Stimulated activated CD8-positive, alpha-beta memory T cell treated with anti-CD3 and anti-CD28 coated beads, Interleukin-4, amount 100 ng/mL, for 1 hour (primary cell): ENCODE measurements around the gene ANO2.

Experiments
- DNase-seq, 2 donors: peaks; one replicate each; pipeline ENCODE4 v3.0.0-alpha.2; 2020; ENCODE audit warnings: low read depth in 2 of 2, low spot score in 1 of 2

ANO2 gene

GRCh38 chr12:5783289-5783920 lies 161.7 kb downstream of the ANO2 start:
- no peak for DNase-seq

DNA sequence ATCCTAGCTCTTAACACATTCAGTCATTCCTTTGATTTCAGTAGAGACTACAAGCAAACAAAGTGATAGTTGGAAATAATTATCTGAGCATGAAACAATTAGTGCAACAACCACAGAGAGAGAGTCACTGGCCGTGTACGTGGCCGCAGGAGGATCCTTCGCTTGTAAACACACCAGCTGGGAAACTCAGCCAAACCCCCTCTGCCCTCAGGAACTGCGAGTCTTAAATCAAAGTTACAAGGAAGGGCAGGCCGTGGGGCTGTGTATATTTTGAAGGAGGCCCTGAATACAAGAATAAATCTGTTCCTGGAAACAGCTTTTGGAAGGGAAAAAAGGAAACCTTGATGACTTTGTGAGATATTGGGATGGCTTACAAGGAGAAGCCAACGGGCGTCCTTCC lies 164.5 kb downstream of the ANO2 start:
- DNase-seq: no peak

DNA sequence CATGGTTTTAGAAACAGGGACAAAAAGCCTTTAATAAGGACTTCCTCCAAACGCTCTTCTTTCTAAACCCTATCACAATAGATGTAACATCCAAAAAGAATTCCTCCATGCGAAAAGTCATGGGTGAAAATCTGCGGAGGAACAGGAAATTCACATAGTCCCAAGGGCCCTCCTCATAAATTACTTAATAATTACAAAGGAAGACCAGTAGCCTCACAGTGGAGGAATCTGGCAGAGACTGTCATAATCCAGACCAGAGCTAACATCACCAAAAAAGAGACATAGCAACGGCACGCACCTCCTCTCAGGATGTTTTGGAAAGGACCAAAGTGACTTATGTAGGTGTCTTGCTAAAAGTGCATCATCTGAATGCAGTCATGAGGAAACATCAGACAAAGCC lies 165.7 kb downstream of the ANO2 start:
- DNase-seq: no peak

- no peak for DNase-seq
Observed at GRCh38 chr12:5778821-5779220, 166.2 kb downstream of the ANO2 start.

DNA sequence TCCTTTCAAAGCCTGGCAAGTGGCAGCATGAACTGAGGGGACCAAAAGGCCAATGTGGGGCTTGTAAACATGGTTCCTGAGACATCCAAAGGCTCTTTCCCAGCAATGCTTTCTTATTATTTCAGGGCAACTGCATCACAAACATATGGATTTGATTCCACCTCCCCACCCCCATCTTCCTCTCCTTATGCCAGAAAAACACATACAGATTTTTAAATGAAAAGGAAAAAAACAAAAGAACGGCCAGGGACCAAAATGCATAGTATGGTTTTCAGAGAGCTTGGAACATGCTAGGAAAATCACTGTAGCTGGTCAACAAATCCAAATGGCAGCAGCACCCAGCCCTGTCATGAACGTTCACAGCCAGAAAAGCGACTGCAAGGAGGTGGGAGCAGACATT lies 167.6 kb downstream of the ANO2 start:
- DNase-seq: no peak

- no peak for DNase-seq
Observed at GRCh38 chr12:5776091-5776490, 169.0 kb downstream of the ANO2 start.

DNA sequence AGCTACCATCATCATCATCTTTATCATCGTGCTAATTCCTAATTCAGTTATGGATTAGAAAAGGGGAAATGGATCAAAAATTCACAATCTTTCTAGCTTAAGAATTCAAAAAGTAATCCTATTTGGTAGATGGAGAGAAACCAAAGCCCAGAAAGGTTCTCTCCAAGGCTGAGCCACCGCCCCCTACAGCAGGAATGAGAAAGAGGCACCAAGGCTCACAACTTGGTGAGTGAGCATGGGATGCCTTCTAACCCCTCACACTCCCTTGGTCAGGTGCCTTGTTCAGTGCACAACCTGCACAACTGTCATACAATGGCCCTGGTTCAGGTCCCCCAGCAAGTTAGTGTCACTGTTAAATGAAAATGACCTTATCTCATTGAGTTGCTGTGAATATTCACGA lies 171.5 kb downstream of the ANO2 start:
- DNase-seq: no peak

DNA sequence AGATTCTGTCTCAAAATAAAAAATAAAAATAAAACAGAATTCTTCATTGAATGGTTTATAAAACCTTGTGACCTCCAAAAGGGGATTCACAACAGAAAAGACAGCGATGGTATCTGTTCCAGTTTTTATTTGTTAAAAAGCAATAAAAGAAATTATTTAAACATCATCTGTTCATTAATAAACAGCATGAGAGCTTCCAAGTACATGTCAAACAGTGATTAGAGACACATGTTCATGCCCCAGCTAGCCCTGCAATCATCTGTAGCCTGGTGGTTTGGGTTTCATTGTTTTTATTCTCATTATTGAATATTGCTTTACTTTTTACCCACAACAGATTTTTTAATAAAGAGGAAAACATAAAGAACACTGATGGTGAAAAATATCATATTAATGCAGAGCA lies 173.3 kb downstream of the ANO2 start:
- DNase-seq: no peak

GRCh38 chr12:5770727-5771126 lies 174.3 kb downstream of the ANO2 start:
- DNase-seq: no peak

- DNase-seq: no peak
Observed at GRCh38 chr12:5768581-5769196, 176.4 kb downstream of the ANO2 start.

DNA sequence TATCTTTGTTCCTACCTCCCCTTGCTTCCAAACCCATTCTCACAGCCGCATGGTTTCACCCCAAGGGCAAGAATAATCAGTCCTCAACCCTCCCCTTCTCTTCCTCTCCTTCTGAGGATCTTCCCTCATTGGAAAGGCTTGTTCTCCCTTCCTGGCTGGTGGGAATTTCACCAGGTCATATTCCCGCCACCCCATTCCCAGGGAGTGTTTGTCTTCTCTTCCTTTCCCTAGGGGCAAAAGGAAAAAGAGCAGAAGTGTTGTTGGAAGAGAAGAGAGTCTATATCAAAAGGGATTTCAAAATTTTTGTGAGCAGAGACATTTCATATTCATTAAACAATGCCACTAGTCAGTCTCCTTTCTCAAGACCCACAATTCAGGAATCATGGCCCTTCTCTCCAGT lies 176.9 kb downstream of the ANO2 start:
- DNase-seq: no peak

DNA sequence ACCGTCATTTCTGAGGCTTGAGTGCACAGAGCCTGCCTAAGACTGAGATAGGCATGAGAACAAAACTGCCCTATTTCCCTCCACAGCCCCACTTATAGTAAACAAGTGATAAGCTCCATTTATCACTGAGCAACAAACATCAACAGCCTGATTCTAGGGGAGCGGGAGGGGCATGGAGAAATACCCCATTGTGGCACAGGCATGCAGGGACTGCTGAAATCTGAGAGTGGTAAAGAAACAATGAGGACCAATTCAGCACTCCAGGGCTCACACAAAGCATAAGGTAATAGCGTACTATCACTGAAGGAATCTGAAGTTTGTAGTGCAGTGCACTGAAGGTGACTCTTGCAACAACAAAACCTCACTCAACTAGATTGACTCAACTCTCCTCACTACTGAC lies 186.7 kb downstream of the ANO2 start:
- no peak for DNase-seq

- no peak for DNase-seq
Observed at GRCh38 chr12:5756338-5756842, 188.7 kb downstream of the ANO2 start.

GRCh38 chr12:5748027-5748426 lies 197.0 kb downstream of the ANO2 start:
- no peak for DNase-seq

DNA sequence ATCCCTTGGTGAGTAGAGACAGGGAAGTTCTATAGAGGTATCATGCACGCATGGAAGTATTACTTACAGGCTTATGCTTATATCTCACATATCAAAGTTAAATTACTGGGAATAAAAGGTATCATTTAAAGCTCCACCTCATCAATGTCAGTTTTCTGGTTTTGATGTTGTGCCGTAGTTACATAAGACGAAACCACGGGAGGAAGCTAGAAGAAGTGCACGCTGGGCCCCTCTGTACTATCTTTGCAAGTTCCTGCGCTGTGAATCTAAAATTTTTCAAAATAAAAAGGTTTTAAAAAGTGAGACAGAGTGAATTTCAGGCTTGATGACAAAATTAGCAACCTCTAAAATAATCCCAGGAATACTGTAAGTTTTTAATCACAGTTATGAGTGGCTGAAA lies 198.1 kb downstream of the ANO2 start:
- DNase-seq: no peak

GRCh38 chr12:5746036-5746908 lies 198.8 kb downstream of the ANO2 start:
- DNase-seq: no peak

DNA sequence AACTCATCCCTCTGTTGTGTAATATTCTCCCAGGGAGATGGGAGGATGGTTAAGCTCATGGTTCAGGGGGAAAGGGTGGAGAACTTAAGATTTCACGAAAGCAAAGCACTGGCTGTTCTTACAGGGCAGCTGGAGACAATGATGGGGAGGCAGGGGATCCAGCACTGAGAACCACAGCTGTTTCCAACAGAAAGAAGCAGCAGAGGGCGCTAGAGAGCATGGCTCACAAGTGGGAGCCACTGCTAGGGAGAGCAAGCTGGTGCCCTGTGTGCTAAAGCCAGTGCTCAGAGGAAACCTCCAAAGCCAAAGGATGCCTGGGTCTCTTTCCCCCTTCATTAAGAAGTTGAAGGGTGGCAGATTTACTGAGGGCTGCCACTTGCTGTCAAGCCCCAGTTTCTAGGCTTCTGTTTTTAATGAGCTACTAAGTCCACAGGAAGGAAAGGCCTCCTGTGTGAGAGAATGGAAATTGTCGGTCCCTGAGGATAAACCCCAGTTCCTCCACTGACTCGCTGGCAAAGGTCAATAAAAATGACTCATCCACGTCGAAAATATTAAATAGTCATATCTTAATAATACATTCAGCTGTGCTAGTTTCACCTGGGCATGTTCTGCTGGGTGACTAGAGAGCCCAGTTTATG lies 199.7 kb downstream of the ANO2 start:
- DNase-seq: peak; percentile 8 to 10

GRCh38 chr12:5742258-5742657 lies 202.8 kb downstream of the ANO2 start:
- no peak for DNase-seq

GRCh38 chr12:5739917-5740316 lies 205.1 kb downstream of the ANO2 start:
- no peak for DNase-seq

DNA sequence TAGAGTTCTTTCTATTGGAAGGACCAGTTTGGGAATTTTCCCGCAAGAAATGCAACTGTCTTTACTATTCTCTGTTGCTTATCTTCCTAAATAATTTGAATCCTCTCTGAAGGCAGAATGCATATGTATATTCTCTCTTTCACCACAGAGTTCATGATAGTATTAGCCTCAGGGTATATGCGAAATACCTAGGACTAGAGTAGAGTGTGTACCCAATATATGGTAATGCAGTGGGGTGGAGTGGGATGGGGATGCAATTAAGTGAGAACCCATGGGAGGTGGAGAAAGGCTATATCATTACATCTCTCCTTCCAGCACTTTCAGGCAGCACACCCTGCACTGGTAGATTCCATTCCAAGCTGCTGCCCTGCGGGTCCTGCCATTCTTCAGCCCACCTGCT lies 207.3 kb downstream of the ANO2 start:
- DNase-seq: no peak

DNA sequence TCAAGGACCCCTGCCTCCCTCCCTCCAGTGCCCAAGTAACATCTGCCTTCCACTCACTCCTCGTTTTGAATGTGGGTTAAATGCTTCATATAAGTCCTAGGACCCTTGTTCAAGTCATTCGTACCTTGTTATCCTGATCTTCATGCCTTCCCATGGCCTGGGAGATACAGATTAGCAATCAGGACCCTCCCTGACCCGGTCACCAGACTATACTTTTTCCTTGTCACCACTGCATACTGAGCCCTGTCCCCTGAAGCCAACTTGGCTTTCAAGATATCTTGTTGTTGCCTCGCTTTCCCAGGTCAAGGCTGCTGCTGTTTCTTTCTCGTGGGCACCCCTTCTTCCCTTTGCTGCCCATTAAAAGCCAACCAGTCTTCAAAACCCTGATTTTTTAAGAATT lies 208.5 kb downstream of the ANO2 start:
- no peak for DNase-seq

DNA sequence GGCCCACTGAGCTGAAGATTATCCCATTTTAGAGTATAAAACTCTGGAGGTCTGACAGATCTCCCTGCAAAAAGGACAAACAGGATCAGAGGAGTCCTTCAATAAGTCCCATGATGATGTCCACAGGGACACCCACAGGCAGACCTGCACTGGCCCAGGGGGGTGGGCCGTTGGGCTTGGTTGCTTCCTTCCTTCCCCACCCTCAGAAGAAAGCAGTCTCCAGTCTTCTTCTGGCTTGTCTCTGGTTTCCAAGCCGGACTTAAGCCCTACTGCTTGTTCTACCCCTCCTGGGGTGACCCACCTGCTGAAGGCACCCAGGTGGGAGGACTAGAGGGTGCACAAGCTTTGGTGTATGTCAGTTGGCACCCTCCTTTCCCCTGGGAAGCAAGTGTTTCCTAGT lies 209.0 kb downstream of the ANO2 start:
- DNase-seq: no peak
